ENCODE measurements around the gene PCDHGA5.
"Not testable (repeated sequence)": the region's sequence is repeated elsewhere in the genome, so short reads cannot be mapped to it uniquely, and the experiment has no call there.

Gene PCDHGA5

GRCh38 chr5:141388661-141389060 is 24.7 kb downstream of the PCDHGA5 start:
- DNase-seq = no peak

DNA sequence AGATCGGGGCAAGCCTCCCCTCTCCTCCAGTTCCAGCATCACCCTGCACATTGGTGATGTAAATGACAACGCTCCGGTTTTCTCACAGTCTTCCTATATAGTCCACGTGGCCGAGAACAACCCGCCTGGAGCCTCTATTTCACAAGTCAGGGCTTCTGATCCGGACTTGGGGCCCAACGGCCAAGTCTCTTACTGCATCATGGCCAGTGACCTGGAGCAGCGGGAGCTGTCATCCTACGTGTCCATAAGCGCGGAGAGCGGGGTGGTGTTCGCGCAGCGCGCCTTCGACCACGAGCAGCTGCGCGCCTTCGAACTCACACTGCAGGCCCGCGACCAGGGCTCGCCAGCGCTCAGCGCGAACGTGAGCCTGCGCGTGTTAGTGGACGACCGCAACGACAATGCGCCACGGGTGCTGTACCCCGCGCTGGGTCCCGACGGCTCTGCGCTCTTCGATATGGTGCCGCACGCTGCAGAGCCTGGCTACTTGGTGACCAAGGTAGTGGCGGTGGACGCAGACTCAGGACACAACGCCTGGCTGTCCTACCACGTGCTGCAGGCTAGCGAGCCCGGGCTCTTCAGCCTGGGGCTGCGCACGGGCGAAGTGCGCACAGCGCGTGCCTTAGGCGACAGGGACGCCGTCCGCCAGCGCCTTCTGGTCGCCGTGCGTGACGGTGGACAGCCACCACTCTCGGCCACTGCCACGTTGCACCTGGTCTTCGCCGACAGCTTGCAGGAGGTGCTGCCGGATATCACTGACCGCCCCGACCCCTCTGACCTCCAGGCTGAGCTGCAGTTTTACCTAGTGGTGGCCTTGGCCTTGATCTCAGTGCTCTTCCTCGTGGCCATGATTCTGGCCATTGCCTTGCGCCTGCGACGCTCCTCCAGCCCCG is 25.4 kb downstream of the PCDHGA5 start:
- DNase-seq = no peak

DNA sequence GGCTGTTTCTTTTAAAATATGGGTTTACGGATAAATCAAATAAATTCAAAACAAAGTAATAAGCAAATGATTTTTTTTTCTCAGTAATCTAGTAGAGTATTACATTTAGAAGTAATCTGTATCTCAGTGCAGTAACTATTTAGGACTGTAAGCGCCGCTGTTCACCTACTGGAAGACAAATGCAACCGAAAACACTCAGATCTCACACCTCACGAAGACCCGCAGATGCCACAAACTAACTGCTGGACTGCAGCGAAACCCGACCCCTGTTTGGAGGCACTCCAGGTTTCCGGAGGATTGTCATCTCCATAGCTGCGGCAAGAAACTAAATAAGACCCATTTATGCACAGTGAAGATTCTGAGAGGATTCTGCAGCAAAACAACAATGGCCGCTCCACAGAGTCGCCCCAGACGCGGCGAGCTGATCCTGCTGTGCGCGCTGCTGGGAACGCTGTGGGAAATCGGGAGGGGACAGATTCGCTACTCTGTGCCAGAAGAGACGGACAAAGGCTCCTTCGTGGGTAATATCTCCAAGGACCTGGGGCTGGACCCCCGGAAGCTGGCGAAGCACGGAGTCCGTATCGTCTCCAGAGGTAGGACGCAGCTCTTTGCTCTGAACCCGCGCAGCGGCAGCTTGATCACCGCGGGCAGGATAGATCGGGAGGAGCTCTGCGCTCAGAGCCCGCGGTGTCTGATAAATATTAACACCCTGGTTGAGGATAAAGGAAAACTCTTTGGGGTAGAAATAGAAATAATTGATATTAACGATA is 28.7 kb downstream of the PCDHGA5 start, which contains the start of gene PCDHGA8:
Gene PCDHGA8, plus strand, starts transcription at position 205 of the 770 bp plus-strand sequence. Its CDS starts 181 bp downstream, at position 386.
- DNase-seq = no peak

GRCh38 chr5:141393267-141393666 is 29.3 kb downstream of the PCDHGA5 start:
- DNase-seq = no peak

DNA sequence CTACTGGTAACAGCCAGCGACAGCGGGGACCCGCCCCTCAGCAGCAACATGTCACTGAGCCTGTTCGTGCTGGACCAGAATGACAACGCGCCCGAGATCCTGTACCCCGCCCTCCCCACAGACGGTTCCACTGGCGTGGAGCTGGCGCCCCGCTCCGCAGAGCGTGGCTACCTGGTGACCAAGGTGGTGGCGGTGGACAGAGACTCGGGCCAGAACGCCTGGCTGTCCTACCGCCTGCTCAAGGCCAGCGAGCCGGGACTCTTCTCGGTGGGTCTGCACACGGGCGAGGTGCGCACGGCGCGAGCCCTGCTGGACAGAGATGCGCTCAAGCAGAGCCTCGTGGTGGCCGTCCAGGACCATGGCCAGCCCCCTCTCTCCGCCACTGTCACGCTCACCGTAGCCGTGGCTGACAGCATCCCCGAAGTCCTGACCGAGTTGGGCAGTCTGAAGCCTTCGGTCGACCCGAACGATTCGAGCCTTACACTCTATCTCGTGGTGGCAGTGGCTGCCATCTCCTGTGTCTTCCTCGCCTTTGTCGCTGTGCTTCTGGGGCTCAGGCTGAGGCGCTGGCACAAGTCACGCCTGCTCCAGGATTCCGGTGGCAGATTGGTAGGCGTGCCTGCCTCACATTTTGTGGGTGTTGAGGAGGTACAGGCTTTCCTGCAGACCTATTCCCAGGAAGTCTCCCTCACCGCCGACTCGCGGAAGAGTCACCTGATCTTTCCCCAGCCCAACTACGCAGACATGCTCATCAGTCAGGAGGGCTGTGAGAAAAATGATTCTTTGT is 30.6 kb downstream of the PCDHGA5 start:
- DNase-seq = not testable (repeated sequence)

DNA sequence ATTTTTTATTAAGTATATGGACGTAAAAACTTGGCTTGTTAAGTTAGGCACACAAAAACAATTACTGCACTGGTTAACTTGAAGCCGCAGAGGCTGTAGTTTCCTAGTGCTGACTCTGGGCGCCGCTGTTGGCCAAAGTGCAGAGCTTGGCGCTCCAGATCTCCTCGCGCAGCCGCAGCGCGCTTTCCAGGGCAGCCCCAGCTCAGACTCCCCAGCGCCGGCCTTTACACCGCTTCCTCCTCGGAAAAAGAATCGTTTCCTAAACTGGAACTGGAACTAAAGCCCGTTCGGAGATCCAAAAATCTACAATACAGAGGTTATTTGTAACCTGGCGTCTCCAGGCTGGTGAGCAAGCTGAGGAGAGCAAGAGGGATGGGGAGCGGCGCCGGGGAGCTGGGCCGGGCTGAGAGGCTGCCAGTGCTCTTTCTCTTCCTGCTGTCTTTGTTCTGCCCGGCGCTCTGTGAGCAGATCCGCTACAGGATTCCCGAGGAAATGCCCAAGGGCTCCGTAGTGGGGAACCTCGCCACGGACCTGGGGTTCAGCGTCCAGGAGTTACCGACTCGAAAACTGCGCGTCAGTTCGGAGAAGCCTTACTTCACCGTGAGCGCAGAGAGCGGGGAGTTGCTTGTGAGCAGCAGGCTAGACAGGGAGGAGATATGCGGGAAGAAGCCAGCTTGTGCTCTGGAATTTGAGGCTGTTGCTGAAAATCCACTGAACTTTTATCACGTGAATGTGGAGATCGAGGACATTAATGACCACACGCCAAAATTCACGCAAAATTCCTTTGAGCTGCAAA is 34.0 kb downstream of the PCDHGA5 start, which contains the start of gene PCDHGB5:
Gene PCDHGB5, plus strand, starts transcription at position 192 of the 796 bp plus-strand sequence. Its CDS starts 181 bp downstream, at position 373.
- DNase-seq = not testable (repeated sequence)

- no peak for DNase-seq
Observed at GRCh38 chr5:141398608-141399007, 34.6 kb downstream of the PCDHGA5 start.

DNA sequence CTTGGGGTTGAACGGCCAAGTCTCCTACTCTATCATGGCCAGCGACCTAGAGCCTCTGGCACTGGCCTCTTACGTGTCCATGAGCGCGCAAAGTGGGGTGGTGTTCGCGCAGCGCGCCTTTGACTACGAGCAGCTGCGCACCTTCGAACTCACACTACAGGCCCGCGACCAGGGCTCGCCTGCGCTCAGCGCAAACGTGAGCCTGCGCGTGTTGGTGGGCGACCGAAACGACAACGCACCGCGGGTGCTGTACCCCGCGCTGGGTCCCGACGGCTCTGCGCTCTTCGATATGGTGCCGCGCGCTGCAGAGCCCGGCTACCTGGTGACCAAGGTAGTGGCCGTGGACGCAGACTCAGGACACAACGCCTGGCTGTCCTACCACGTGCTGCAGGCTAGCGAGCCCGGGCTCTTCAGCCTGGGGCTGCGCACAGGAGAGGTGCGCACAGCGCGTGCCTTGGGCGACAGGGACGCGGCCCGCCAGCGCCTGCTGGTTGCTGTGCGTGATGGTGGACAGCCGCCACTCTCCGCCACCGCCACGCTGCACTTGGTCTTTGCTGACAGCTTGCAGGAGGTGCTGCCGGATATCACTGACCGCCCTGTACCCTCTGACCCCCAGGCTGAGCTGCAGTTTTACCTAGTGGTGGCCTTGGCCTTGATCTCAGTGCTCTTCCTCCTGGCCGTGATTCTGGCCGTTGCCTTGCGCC is 35.7 kb downstream of the PCDHGA5 start:
- DNase-seq = no peak

DNA sequence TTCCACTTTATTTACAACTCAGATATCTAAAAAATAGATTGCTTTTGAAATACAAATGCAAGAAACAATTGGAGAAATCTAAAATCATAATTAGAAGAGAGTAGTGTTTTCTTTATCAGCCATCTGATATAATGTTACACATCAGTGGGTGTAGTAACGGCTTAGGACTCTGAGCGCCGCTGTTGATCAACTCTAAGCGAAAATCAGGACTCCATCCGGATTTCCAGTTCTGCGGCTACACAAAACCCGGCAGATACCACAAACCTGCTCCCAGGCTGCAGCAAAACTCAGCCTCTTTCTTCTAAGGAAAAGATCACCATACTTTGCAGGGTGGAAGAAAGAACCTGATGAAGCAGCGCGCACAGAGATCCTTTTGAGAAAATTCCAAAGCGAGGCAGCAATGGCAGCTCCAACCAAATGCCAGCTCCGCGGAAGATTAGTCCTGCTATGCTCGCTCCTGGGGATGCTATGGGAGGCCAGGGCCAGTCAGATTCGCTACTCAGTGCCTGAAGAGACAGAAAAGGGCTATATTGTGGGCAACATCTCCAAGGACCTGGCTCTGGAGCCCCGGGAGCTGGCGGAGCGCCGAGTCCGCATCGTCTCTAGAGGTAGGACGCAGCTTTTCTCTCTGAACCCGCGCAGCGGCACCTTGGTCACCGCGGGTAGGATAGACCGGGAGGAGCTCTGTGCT is 38.7 kb downstream of the PCDHGA5 start, which contains the start of gene PCDHGA9:
Gene PCDHGA9, plus strand, starts transcription at position 226 of the 691 bp plus-strand sequence. Its CDS starts 175 bp downstream, at position 401.
- DNase-seq = no peak

GRCh38 chr5:141403387-141403786 is 39.4 kb downstream of the PCDHGA5 start:
- DNase-seq = no peak

GRCh38 chr5:141407790-141408505 is 44.0 kb downstream of the PCDHGA5 start, which contains the start of gene PCDHGB6:
PCDHGB6 (plus strand) TSS chr5:141408021; CDS start chr5:141408203, 182 bp downstream.
- DNase-seq = peak; percentile 85

- no peak for DNase-seq
Observed at GRCh38 chr5:141409598-141410306, 45.8 kb downstream of the PCDHGA5 start.

- DNase-seq = no peak
Observed at GRCh38 chr5:141411575-141411974, 47.6 kb downstream of the PCDHGA5 start.

DNA sequence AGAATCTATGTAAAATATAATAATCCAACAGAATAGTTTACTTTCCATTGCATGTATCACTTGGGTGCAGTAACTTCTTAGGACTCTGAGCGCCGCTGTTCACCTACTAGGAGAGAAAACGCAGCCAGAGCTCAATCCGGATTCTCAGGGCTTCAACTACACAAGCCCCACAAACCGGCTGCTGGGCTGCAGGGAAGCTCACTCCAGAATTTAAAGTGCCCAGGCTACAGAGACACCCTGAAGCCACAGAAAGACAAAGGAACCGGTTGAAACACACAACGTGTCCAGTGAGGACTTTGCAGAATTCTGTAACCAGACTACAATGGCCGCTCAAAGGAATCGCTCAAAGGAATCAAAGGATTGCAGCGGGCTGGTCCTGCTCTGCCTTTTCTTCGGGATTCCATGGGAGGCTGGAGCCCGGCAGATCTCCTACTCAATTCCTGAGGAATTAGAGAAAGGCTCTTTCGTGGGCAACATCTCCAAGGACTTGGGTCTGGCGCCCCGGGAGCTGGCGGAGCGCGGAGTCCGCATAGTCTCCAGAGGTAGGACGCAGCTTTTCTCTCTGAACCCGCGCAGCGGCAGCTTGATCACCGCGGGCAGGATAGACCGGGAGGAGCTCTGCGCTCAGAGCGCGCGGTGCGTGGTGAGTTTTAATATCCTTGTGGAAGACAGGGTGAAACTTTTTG is 49.0 kb downstream of the PCDHGA5 start, which contains the start of gene PCDHGA10:
Gene PCDHGA10, plus strand, starts transcription at position 134 of the 686 bp plus-strand sequence. Its CDS starts 189 bp downstream, at position 323.
- no peak for DNase-seq

DNA sequence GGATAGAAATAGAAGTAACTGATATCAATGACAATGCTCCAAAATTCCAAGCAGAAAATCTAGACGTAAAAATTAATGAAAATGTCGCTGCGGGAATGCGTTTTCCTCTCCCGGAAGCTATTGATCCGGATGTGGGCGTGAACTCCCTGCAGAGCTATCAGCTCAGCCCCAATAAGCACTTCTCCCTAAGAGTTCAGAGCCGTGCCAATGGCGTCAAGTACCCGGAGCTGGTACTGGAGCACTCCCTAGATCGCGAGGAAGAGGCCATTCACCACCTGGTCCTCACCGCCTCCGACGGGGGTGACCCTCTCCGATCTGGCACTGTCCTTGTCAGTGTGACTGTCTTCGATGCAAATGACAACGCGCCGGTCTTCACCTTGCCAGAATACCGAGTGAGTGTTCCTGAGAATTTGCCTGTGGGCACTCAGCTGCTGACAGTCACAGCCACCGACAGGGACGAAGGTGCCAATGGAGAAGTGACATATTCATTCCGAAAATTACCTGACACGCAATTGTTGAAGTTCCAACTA is 49.6 kb downstream of the PCDHGA5 start:
- no peak for DNase-seq

DNA sequence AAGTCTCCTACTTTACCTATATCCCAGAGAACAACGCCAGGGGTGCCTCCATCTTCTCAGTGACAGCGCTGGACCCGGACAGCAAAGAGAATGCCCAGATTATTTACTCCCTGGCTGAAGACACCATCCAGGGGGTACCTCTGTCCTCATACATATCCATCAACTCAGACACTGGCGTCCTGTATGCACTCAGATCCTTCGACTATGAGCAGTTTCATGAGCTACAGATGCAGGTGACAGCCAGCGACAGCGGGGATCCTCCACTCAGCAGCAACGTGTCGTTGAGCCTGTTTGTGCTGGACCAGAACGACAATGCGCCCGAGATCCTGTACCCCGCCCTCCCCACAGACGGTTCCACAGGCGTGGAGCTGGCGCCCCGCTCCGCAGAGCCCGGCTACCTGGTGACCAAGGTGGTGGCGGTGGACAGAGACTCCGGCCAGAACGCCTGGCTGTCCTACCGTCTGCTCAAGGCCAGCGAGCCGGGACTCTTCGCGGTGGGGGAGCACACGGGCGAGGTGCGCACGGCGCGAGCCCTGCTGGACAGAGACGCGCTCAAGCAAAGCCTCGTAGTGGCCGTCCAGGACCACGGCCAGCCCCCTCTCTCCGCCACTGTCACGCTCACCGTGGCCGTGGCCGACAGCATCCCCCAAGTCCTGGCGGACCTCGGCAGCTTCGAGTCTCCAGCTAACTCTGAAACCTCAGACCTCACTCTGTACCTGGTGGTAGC is 50.7 kb downstream of the PCDHGA5 start:
- DNase-seq = not testable (repeated sequence)

GRCh38 chr5:141415275-141415618 is 51.3 kb downstream of the PCDHGA5 start:
- not testable (repeated sequence) for DNase-seq
